Transverse colon (tissue), 4 donors: ENCODE data around the gene WAS. TPM values are rescaled to one million over a fixed set of nuclear protein-coding genes. Genes with fewer than 3 reads are reported as not detected.

ENCODE experiments used
- DNase-seq: peaks from one replicate; pipeline ENCODE4 v3.0.0-alpha.2; 2019
- H3K27ac ChIP-seq, 4 donors: fragments of 200-600 bp; sonication (generic); 2 replicates each; pipeline ENCODE4 v1.5.1; 2016 to 2018; ENCODE audit warnings: inconsistent platforms in 4 of 4
- H3K27me3 ChIP-seq: fragments of 200-600 bp; sonication (generic); 2 replicates; pipeline ENCODE4 v1.5.1; 2017; ENCODE audit warnings: inconsistent platforms
- H3K36me3 ChIP-seq, 4 donors: fragments of 200-600 bp; sonication (generic); 2 replicates each; pipeline ENCODE4 v1.5.1; 2017 to 2019; ENCODE audit warnings: inconsistent platforms in 4 of 4
- H3K4me1 ChIP-seq, 4 donors: fragments of 200-600 bp; sonication (generic); 2 replicates each; pipeline ENCODE4 v1.5.1; 2017 to 2020; ENCODE audit warnings: inconsistent platforms in 4 of 4
- H3K4me3 ChIP-seq, 4 donors: fragments of 200-600 bp; sonication (generic); 1 replicate in 1 of 4; 2 replicates in 3 of 4; pipeline versions ENCODE4 v1.5.1 to v1.6.1; 2017 to 2019; ENCODE audit warnings: inconsistent platforms in 4 of 4
- H3K9me3 ChIP-seq, 2 donors: fragments of 200-600 bp; sonication (generic); 2 replicates each; pipeline ENCODE4 v1.5.1; 2017 to 2019; ENCODE audit warnings: inconsistent platforms in 2 of 2
- EP300 ChIP-seq: sonication (generic); formaldehyde crosslinking; IDR thresholded peaks from one replicate; pipeline ENCODE4 v1.6.1; 2017; ENCODE audit warnings: antibody characterized with exemption, low read depth
- POLR2A ChIP-seq: fragments of 450-650 bp; IDR thresholded peaks from one replicate; pipeline ENCODE4 v1.6.1; 2016; ENCODE audit warnings: antibody characterized with exemption, mild to moderate bottlenecking, moderate library complexity
- POLR2AphosphoS5 ChIP-seq, 3 donors: sonication (generic); formaldehyde crosslinking; IDR thresholded peaks; one replicate each; pipeline ENCODE4 v1.6.1; 2016; ENCODE audit warnings: antibody characterized with exemption in 3 of 3
- WGBS, 2 donors: methylation state at CpG; one replicate each; pipeline ENCODE4 v1.1.5; 2018; ENCODE audit warnings: low coverage in 1 of 2; 5-methylcytosine and 5-hydroxymethylcytosine counted together
- in situ Hi-C, 4 donors: fragments of 200-750 bp; cut with MboI; loops; one replicate each; pipeline versions ENCODE4 v1.15.0 to v1.15.1; 2017; ENCODE audit warnings: low sequenced_read_pairs in 3 of 4, low pct_ligation_motif_present in 1 of 4, low pct_unique_long_range_greater_than_20kb in 1 of 4
- intact Hi-C: fragments of 100-400 bp; cut with DNase I; formaldehyde crosslinking; loops from one replicate; pipeline ENCODE4 v1.15.1; 2023; ENCODE audit warnings: low total_unique reads
- total RNA-seq, 4 donors: library from RNA; depleted of rRNA; stranded (reverse); fragments of >200 nt; gene quantifications; one replicate each; pipeline ENCODE4 v1.1.0, GENCODE V29; 2016
- TF ChIP-seq, protein P1 (sequence below), 5 experiments: fragments of 200-600 bp in 3 of 5; fragments of 450-650 bp in 2 of 5; sonication (generic) in 3 of 5; IDR thresholded peaks; 1 replicate in 2 of 5; 2 replicates in 3 of 5; pipeline ENCODE4 v1.5.1; 2016 to 2017; ENCODE audit warnings: antibody characterized with exemption in 5 of 5, inconsistent platforms in 3 of 5, mild to moderate bottlenecking in 2 of 5, moderate library complexity in 1 of 5

The WAS gene
- total RNA-seq, 4 donors from 2014 or later: 3.2 to 13.1 (median 6.3) TPM

DNA sequence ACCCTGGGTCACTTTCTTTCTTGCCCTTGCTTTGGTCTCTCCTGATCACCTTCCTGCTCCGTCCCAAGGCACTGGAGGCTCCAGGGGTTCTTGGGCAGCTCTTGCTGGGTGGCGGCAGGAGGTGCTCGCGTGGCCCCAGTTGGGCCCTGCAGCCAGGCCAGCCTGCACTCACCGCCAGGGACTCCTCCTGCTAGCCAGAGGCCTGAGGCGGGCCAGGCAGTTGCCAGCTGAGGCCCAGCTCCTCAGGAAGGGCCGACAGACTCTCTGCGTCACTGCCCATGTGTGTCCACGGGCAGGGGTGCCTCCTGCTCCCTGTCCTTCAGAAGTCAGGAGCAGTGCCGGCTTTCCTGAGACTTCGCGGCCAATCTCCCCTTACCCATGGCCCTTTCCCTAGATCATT lies 22.3 kb downstream of the WAS start:
- Histone ChIP-seq H3K9me3 (no peaks in the 10 kb centered on the region), H3K4me1 (no peaks in the 10 kb centered on the region), H3K4me3 (no peak overlapping the region), H3K36me3 (no peaks in the 10 kb centered on the region), H3K27ac (no peak overlapping the region), H3K27me3 (no peaks in the 10 kb centered on the region)
- 81% methylated on average over 10 of the region's 12 CpGs; no CpG with 5 or more reads in 1 of the 2 donors for WGBS, 2 donors
- no peak for DNase-seq
- TF ChIP-seq, protein P1, sequence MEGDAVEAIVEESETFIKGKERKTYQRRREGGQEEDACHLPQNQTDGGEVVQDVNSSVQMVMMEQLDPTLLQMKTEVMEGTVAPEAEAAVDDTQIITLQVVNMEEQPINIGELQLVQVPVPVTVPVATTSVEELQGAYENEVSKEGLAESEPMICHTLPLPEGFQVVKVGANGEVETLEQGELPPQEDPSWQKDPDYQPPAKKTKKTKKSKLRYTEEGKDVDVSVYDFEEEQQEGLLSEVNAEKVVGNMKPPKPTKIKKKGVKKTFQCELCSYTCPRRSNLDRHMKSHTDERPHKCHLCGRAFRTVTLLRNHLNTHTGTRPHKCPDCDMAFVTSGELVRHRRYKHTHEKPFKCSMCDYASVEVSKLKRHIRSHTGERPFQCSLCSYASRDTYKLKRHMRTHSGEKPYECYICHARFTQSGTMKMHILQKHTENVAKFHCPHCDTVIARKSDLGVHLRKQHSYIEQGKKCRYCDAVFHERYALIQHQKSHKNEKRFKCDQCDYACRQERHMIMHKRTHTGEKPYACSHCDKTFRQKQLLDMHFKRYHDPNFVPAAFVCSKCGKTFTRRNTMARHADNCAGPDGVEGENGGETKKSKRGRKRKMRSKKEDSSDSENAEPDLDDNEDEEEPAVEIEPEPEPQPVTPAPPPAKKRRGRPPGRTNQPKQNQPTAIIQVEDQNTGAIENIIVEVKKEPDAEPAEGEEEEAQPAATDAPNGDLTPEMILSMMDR (IDR thresholded peaks at IDR 0.05): no peak
- TF ChIP-seq POLR2A: no peak
- TF ChIP-seq EP300: no peak
- TF ChIP-seq POLR2AphosphoS5 (IDR thresholded peaks at IDR 0.05): no peak
- in situ Hi-C loops (no loop called here), intact Hi-C loops (no loop called here)

DNA sequence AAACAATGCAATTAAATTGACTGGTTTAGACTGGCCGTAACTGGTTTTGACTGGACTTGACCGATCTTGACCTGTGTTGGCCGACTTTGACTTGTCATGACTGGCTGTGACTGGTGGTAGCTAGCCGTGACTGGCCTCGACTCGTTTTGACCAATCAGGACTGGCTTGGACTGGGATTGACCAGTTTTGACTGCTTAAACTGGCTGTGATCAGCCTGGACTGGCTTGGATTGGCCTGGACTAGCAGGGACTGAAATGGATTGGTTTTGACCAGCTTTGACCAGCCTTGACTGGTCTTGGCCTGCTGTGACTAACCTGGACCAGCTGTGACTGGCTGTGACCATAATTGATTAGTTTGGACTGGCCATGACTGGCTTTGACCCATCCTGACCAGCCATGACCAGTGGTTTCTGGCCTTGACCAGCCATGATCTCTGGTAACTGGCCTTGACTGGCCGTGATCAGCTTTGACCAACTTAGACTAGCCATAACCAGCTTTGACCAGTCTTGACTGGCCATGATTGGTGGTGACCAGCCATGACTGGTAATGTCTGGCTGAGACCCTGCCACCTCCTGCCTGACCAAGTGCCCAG lies 26.0 kb downstream of the WAS start:
- H3K27me3 ChIP-seq: no peaks in the 10 kb centered on the region
- no peak for DNase-seq
- no peaks in the 10 kb centered on the region for H3K9me3 ChIP-seq
- H3K36me3 ChIP-seq: no peaks in the 10 kb centered on the region
- TF ChIP-seq EP300: no peak
- no peak for TF ChIP-seq POLR2A
- TF ChIP-seq POLR2AphosphoS5 (IDR thresholded peaks at IDR 0.05): no peak
- WGBS, 2 donors: 89% methylated on average over 7 of the region's 7 CpGs; no CpG with 5 or more reads in 1 of the 2 donors
- no peak overlapping the region for H3K4me3 ChIP-seq
- in situ Hi-C loops: no loop called here
- no peak overlapping the region for H3K27ac ChIP-seq
- H3K4me1 ChIP-seq: peaks cover 0 to 4% (median 0%) of the 10 kb centered on the region in 4 donors
- intact Hi-C loops: no loop called here

DNA sequence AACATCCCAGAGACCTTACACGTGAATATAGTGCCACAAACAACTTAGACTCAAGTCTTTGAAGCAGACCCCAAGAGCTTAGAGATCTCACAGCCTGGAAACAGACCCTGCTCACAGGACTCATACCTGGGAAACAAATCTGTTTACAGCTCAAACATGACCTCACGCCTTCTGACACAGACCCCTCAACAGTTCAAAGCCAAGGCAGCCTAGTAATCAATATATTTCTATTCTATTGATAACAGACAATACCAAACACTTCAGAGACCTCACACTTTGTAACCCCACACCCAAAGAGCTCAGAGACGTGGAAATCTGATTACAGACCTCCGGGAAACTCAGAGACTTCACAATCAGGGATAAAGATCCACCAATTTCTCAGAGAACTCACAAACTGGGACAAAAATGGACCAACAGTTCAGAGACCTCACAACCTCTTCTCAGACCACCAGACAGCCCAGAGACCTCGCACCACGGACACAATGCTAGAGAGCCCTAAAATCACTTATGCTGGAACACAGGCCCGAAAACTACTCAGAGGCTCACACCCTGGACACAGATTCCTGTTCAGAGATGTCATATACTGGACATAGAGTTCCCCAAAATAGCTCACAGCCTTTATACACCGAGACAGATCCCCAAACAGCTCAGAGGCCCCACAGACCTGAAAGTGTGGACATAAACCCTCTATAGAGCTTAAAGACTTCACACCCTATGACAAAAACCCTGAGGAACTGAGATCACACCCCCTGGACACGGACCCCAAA lies 27.7 kb downstream of the WAS start:
- Histone ChIP-seq H3K27me3 (no peaks in the 10 kb centered on the region), H3K4me1 (peaks cover 0 to 4% (median 0%) of the 10 kb centered on the region in 4 donors), H3K27ac (no peak overlapping the region), H3K4me3 (no peak overlapping the region), H3K9me3 (no peaks in the 10 kb centered on the region), H3K36me3 (no peaks in the 10 kb centered on the region)
- intact Hi-C loops (no loop called here), in situ Hi-C loops (no loop called here)
- no peak for DNase-seq
- TF ChIP-seq, protein P1 (IDR thresholded peaks at IDR 0.05): no peak
- TF ChIP-seq EP300 (no peak), POLR2AphosphoS5 (IDR thresholded peaks at IDR 0.05) (no peak), POLR2A (no peak)
- 73% methylated on average over 9 of the region's 9 CpGs; no CpG with 5 or more reads in 1 of the 2 donors for WGBS, 2 donors

DNA sequence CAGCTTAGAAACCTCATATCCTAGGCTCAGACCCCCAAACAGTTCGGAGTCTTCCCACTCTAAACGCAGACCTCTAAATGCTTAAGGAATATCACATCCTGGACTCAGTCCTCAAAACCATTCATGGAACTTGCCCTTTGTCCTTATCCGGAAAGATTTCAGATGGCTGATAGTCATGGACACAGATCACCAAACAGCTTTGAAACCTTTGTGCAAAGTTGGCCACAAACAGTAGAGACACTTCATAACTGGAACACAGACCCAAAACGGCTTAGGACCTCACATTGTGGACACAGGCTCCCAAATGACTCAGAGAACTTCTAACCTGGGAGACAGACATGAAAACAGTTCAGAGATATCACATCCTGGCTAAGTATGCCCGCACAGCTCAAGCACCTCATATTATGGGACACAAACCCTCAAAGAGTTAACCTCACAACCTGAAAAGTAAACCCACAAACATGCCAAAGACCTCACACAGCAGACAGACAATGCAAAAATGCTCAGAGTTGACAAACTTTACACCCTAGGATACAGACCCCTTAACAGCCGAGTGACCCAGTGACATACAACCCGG lies 28.4 kb downstream of the WAS start:
- Histone ChIP-seq H3K36me3 (no peaks in the 10 kb centered on the region), H3K27ac (no peak overlapping the region), H3K9me3 (no peaks in the 10 kb centered on the region), H3K4me1 (peaks cover 0 to 4% (median 0%) of the 10 kb centered on the region in 4 donors), H3K27me3 (no peaks in the 10 kb centered on the region), H3K4me3 (no peak overlapping the region)
- DNase-seq: no peak
- TF ChIP-seq POLR2A (no peak), EP300 (no peak), POLR2AphosphoS5 (IDR thresholded peaks at IDR 0.05) (no peak)
- TF ChIP-seq, protein P1 (IDR thresholded peaks at IDR 0.05): no peak
- 79% methylated on average over 7 of the region's 7 CpGs; no CpG with 5 or more reads in 1 of the 2 donors for WGBS, 2 donors
- intact Hi-C loops: no loop called here
- in situ Hi-C loops: no loop called here
